HG02759 (cell line): ENCODE results near the gene VSX2.
"Not testable (repeated sequence)": the region's sequence is repeated elsewhere in the genome, so short reads cannot be mapped to it uniquely, and the experiment has no call there.

ENCODE experiments used
- ATAC-seq: cut with Tn5 transposase; IDR thresholded peaks from one replicate; pipeline ENCODE4 v1.9.1; 2021; ENCODE audit warnings: mild to moderate bottlenecking, moderate library complexity; ENCODE audit not compliant: unreplicated experiment

VSX2 gene

GRCh38 chr14:74258764-74259035 is 19.5 kb downstream of the VSX2 start:
- no peak for ATAC-seq

DNA sequence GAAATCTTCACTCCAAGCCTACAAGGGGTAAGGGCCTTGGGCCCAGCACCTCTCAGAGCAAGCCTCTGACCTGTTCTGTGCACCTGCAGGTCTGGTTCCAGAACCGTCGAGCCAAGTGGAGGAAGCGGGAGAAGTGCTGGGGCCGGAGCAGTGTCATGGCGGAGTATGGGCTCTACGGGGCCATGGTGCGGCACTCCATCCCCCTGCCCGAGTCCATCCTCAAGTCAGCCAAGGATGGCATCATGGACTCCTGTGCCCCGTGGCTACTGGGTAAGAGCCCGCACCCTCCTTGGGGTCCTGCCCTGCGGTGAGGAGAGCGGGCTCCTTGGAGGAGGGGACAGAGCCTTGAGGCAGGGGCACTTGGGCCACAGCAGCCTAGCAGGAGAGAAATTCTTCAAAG is 20.3 kb downstream of the VSX2 start:
- no peak for ATAC-seq

DNA sequence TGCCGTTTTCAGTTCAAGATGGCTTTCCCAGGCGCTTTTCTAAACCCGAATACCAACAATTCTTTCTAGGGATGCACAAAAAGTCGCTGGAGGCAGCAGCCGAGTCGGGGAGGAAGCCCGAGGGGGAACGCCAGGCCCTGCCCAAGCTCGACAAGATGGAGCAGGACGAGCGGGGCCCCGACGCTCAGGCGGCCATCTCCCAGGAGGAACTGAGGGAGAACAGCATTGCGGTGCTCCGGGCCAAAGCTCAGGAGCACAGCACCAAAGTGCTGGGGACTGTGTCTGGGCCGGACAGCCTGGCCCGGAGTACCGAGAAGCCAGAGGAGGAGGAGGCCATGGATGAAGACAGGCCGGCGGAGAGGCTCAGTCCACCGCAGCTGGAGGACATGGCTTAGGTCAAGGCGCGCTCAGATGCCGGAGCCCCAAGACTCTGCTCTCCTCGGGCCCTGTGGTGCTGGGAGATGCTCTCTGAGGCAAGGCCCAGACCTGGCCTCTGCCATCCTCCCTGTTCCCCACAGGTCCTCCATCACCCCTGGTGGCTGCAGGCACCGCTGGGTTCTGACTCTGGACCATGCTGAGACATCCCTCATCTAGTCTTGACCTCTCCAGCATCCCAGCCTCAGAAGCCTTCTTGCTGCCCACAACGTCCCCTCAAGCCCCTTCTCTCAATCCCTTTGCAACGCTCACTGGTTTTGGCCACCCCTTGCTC is 21.4 kb downstream of the VSX2 start:
- ATAC-seq: no peak

DNA sequence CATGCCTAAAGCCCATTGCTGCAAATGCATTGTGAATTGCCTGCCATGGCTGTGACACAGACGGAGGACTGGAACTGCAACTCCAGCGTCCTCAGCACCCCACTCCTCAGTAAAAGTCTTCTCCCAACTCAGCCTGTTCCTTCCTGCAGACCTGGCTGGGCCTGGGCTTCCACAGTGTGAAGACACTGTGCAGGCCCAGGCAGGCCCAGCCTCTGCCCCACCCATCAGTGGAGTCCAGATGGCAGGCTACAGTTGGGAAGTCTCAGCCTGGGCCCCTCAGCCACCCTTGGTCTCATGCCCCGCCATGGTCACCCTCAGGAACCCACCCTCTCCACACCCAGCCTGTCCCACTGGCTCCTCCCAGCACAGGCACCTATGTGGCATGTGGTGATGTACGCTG is 22.0 kb downstream of the VSX2 start:
- no peak for ATAC-seq

DNA sequence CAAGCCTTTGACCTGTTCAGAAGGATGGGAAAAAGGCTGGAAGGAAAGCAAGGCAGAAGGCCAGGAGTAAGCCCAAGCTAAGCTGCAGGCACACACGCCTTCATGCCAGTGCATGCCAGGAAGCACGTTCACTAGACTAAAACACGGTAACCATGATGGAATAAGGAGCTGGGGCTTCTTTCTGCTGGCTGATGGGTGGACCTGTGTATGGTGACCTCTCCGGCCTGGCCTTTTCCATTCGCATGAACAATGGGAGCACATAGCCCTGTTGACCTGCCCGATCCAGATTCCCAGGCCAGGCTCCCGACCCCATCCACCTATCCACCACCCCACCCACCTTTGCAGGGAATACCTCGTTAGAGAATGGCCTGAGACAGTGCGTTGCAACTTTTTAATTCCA is 22.8 kb downstream of the VSX2 start:
- no peak for ATAC-seq

GRCh38 chr14:74263181-74263580 is 23.9 kb downstream of the VSX2 start:
- ATAC-seq: no peak

DNA sequence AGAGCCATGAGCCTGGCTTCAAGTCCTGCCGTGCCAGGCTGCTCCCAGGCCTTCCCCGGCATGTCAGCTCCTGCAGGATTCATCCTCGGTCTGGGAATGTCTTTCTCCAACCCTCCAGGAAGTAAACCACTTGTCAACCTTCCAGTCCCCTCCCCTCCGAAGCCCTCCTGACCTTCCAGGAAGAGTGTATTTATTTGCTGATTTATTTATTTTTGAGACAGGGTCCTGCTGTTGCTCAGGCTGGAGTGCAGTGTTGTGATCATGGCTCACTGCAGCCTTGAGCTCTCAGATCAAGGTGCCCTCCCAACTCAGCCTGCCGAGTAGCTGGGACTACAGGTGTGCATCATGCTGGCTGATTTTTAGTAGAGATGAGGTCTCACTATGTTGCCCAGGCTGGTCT is 24.7 kb downstream of the VSX2 start:
- no peak for ATAC-seq

DNA sequence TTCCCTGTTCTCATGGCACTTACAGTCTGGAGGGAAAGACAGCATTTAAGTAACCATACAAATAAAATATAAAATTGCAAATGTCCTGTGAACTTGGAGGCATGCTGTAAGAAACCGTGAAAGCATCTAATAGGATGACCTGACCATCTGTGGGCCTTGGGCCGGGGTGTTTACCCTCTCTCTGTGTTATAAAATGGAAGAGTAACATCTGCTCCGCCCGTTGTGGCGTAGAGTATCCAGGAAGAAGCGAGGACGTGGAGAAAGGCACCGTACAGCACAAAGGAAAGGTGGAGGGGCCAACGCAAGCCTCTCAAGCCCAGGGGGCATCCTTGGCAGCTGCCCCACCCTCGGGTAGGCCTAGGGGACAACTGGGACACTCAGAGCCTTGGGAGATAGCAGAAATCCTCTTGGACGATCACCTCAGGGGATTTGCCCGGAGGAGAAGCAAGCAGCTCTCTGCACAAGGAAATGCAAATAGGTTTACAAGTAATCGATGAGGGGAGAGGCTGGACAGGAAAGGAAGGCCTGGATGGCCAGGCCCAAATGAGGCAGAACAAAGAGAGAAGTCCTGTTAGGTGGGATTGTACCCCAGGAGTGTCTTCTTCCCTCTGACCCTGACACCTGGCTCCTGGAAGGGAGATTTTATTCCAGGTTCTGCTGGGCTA is 26.2 kb downstream of the VSX2 start:
- no peak for ATAC-seq

GRCh38 chr14:74267588-74267987 is 28.3 kb downstream of the VSX2 start:
- ATAC-seq: no peak

DNA sequence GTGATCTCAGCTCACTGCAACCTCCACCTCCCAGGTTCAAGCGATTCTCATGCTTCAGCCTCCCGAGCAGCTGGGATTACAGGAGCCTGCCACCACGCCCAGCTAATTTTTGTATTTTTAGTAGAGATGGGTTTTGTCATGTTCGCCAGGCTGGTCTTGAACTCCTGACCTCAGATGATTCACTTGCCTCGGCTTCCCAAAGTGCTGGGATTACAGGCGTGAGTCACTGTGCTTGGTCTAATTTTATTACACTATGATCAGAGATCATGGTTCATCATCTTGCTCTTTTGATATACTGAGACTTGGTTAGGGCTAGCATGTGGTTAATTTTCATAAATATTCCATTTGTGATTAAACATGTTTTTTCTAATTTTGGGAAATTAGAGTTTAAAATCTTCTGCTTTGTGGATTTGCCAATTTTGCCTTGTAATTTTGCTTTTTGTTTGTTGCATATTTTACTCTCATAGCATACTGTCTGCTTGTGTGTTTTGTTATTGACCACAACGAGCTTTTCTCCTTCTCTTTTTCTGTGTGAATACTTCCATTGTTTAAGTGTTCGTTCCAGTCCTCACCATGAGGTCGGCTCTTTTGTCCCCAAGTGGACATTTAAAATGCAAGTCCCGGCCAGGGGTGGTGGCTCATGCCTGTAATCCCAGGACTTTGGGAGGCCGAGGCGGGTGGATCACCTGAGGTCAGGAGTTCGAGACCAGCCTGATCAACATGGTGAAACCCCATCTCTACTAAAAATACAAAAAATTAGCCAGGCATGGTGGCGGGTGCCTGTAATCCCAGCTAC is 31.3 kb downstream of the VSX2 start:
- not testable (repeated sequence) for ATAC-seq

GRCh38 chr14:74271365-74271764 is 32.1 kb downstream of the VSX2 start:
- ATAC-seq: no peak

DNA sequence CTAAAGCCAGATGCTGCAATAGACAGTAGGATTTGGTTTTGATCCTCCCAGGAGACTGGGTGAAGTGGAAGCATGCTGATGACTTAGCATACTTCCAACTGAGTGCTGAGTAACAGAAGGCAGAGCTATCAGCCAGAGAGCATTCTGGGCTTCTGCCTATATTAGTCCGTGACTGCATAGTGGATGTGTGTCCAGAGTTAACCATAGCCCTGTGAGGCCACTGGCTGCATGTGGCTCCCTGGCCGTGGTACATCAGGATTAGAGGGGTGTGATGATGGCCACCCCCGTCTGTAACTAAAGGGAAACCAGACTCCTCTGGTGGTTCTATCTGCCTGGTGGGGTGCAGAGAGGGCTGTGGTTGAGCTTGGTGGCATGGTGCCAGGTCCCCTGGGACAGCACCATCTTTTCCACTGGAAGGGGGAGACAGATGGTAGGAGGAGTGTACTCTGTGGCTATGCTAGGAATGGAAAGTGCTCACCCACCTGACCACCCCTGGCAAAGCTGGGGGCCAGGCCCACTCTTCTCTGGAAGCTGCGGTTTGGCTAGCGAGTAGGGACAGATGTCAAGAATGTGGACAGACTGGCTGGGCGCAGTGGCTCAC is 36.1 kb downstream of the VSX2 start:
- no peak for ATAC-seq

DNA sequence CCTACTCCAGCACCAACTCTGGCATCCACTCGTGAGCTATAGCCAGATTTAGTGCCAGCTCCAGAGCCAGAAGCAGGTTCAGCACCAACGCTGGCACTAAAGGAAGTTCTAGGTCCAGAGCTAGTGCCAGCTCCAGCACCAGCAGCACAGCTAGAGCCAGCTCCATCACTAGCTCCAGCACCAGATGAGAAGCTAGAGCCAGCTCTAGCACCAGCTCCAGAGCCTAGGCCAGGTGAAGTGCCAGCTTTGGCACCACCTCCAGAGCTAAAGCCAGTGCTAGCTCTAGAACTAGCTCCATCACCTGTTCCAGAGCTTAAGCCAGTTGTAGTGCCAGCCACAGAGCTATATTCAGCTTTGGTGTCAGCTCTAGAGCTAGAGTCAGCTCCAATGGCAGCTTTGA is 38.8 kb downstream of the VSX2 start:
- ATAC-seq: no peak

DNA sequence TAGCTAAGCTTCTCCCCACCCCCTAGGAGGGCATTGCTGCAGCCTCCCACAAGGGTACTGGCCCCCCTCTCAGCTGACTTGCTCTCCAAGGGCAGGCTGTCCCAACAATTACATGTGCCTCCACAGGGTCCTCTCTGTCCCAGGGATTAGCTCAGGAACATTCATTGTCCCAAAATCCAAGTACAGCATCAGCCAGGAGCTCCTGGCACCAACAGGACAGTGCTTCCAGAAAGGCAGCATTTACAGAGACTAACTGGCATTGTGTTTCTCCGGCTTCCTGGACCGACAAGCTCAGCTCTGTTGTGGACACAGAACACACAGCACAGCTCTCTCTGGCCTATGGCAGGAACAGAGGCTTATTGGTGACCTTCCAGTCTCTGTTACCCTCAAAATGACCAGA is 41.8 kb downstream of the VSX2 start:
- ATAC-seq: no peak

- ATAC-seq: no peak
Measured at GRCh38 chr14:74286736-74287135, 47.5 kb downstream of the VSX2 start.

GRCh38 chr14:74289801-74290200 is 50.6 kb downstream of the VSX2 start:
- ATAC-seq: no peak

DNA sequence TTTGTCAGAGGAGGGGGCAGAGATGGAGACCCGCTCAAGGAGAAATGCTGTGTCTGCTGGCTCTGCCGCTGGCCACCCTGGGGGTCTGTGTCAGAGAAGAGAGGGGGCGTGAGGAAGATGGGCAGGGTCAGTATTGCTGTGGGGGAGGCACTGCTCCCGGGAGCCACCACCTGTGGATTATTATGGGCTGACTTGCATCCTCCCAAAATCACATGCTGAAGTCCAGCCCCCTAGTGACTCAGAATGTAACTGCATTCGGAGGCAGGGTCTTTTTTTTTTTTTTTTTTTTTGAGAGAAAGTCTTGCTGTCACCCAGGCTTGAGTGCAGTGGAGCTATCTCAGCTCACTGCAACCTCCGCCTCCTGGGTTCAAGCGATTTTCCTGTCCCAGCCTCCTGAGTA is 51.2 kb downstream of the VSX2 start:
- no peak for ATAC-seq

GRCh38 chr14:74292061-74292460 is 52.8 kb downstream of the VSX2 start:
- no peak for ATAC-seq

DNA sequence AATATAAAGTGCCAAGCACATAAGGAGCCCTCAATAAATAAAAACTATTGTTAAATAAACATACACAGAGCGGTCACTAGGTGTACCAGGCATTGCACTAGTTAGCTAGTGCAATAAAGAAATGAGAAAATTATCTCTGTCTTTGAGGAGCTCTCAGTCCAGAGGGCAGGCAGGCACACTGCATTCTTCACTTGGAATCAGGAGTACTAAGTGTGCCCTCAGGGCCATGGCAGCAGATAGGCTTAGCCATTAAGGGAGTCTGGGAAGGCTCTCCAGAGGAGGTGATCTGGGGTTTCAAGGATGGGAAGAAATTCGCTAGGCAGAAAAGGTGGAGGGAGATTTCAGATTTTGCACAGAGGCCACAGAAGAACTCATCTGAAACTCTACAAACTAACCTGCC is 54.4 kb downstream of the VSX2 start:
- ATAC-seq: no peak

- ATAC-seq: no peak
Measured at GRCh38 chr14:74296037-74296467, 56.8 kb downstream of the VSX2 start.

DNA sequence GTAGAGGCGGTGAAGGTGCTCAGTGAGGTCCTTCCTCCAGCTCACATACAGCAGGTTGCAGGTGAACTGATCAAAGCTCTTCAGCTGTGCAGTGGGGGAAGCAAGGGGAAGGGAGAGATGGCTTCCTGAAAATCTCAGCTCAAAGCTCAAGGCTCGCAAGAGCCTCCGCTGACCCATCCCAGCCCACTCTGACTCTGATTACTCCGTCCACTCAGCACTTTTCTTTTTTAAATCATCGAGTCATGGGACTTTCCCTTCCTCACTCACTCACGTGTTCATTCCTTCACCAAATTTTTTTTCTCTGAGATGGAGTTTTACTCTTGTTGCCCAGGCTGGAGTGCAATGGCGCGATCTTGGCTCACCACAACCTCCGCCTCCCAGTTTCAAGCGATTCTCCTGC is 58.7 kb downstream of the VSX2 start:
- ATAC-seq: no peak

DNA sequence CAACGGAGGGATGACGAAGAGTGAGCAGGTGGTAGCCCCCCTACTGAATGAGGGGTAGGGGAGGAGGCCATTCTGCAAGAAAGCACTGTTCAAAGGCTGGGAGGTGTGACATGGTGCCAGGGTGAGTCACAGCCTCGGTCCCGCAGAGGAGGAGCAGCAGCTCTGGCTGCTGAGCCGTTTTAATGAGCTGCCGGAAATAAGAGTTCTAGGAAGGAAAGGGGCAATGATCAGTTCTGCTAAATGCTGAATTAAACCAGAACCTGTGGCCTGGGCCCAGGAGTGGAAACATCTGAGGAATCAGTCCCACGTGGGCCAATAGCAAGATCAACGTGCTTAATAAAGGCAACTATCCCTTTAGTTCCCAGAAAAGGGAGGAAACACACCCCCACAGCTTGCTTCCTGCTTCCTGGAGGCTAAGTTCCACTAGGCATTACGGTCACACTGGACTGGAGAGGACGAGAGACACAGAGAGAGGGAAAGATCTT is 59.9 kb downstream of the VSX2 start:
- no peak for ATAC-seq
